A549 (cell line): ENCODE data around the gene PCED1B.

Experiments used
- CHD4 ChIP-seq: fragments of 200-600 bp; sonication (generic); IDR thresholded peaks from 2 replicates; pipeline ENCODE4 v1.6.1; 2016; ENCODE audit warnings: antibody characterized with exemption, mild to moderate bottlenecking, borderline replicate concordance
- EP300 ChIP-seq, 2 experiments: fragments of >200 bp; sonication (Bioruptor Twin); formaldehyde crosslinking; IDR thresholded peaks; 2 replicates in 1 of 2; 3 replicates in 1 of 2; pipeline ENCODE4 v1.6.1; 2016 to 2017
- MYC ChIP-seq: IDR thresholded peaks from 2 replicates; pipeline ENCODE4 v1.6.1; 2012; ENCODE audit warnings: mild to moderate bottlenecking, inconsistent platforms, low read length, improper control_type of control experiment, borderline replicate concordance
- POLR2A ChIP-seq: IDR thresholded peaks from 2 replicates; pipeline ENCODE4 v1.6.1; 2012; ENCODE audit warnings: mild to moderate bottlenecking, low read length
- TF ChIP-seq, protein P1 (sequence below): fragments of >200 bp; sonication (Bioruptor Twin); formaldehyde crosslinking; IDR thresholded peaks from 3 replicates; pipeline ENCODE4 v1.5.1; 2016

DNA sequence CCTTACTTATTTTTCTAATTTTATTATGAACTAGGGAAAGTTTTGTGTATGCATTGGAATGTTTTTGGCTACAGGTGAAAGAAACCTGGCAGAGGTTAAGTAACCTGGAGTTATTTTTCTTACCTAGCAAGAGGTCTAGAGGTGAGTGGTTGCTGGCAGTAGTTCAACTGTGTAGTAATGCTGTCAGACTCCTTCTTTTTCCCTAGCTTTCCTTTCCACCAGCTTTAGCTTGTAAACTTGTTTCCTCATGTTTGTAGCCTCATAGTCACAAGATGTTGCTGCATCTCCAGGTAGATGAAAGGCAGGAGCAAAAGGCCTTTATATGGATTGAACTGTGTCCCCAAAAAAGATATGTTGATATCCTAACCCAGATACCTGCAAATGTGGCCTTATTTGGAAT lies 105.4 kb downstream of the PCED1B start:
- TF ChIP-seq, protein P1, sequence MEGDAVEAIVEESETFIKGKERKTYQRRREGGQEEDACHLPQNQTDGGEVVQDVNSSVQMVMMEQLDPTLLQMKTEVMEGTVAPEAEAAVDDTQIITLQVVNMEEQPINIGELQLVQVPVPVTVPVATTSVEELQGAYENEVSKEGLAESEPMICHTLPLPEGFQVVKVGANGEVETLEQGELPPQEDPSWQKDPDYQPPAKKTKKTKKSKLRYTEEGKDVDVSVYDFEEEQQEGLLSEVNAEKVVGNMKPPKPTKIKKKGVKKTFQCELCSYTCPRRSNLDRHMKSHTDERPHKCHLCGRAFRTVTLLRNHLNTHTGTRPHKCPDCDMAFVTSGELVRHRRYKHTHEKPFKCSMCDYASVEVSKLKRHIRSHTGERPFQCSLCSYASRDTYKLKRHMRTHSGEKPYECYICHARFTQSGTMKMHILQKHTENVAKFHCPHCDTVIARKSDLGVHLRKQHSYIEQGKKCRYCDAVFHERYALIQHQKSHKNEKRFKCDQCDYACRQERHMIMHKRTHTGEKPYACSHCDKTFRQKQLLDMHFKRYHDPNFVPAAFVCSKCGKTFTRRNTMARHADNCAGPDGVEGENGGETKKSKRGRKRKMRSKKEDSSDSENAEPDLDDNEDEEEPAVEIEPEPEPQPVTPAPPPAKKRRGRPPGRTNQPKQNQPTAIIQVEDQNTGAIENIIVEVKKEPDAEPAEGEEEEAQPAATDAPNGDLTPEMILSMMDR = no peak
- TF ChIP-seq POLR2A (no peak), MYC (no peak), CHD4 (no peak), EP300 (IDR thresholded peaks at IDR 0.05) (no peak)
